H9 (cell line): Measurements from ENCODE around the gene PRRX1. TPM values are rescaled to one million over a fixed set of nuclear protein-coding genes. Genes with fewer than 3 reads are reported as not detected.

ENCODE experiments used
- DNase-seq: peaks from one replicate; pipeline ENCODE4 v3.0.0-alpha.2; 2017
- H2AFZ ChIP-seq: one replicate; pipeline ENCODE4 v1.6.1; 2013; ENCODE audit warnings: mild to moderate bottlenecking, low read length, control low read depth, moderate library complexity
- H2AK5ac ChIP-seq: 2 replicates; pipeline ENCODE4 v1.6.1; 2013; ENCODE audit warnings: low read length, control low read depth, mixed read lengths; ENCODE audit not compliant: insufficient read length
- H2BK120ac ChIP-seq: one replicate; pipeline ENCODE4 v1.6.1; 2013; ENCODE audit warnings: low read depth, mild to moderate bottlenecking, low read length, control low read depth, inconsistent platforms; ENCODE audit not compliant: poor library complexity, severe bottlenecking
- H2BK12ac ChIP-seq: 2 replicates; pipeline ENCODE4 v1.6.1; 2013; ENCODE audit warnings: low read length, control low read depth, mixed read lengths, low read depth; ENCODE audit not compliant: insufficient read length
- H2BK15ac ChIP-seq: 2 replicates; pipeline ENCODE4 v1.6.1; 2013; ENCODE audit warnings: low read depth, low read length, control low read depth
- H2BK20ac ChIP-seq: one replicate; pipeline ENCODE4 v1.6.1; 2013; ENCODE audit warnings: low read depth, mild to moderate bottlenecking, low read length, control low read depth, inconsistent platforms; ENCODE audit not compliant: poor library complexity, severe bottlenecking
- H2BK5ac ChIP-seq: 2 replicates; pipeline ENCODE4 v1.6.1; 2013; ENCODE audit warnings: low read length, control low read depth, mixed read lengths; ENCODE audit not compliant: insufficient read length
- H3K14ac ChIP-seq: 2 replicates; pipeline ENCODE4 v1.6.1; 2013; ENCODE audit warnings: low read length, control low read depth; ENCODE audit not compliant: insufficient read depth
- H3K18ac ChIP-seq: 2 replicates; pipeline ENCODE4 v1.6.1; 2013; ENCODE audit warnings: low read depth, mild to moderate bottlenecking, mixed read lengths, low read length, control low read depth; ENCODE audit not compliant: insufficient read length
- H3K23ac ChIP-seq: 2 replicates; pipeline ENCODE4 v1.6.1; 2013; ENCODE audit warnings: low read length, control low read depth, mixed read lengths, low read depth; ENCODE audit not compliant: insufficient read length
- H3K23me2 ChIP-seq: 2 replicates; pipeline ENCODE4 v1.6.1; 2013; ENCODE audit warnings: low read depth, mild to moderate bottlenecking, mixed read lengths, low read length, control low read depth; ENCODE audit not compliant: insufficient read length, poor library complexity, severe bottlenecking
- H3K27ac ChIP-seq: 2 replicates; pipeline ENCODE4 v1.5.1; 2013; ENCODE audit warnings: low read length, control low read depth, mixed read lengths, low read depth; ENCODE audit not compliant: insufficient read length
- H3K27me3 ChIP-seq: 2 replicates; pipeline ENCODE4 v1.6.1; 2013; ENCODE audit warnings: low read length, control low read depth, inconsistent platforms; ENCODE audit not compliant: insufficient read depth
- H3K4ac ChIP-seq: 2 replicates; pipeline ENCODE4 v1.6.1; 2013; ENCODE audit warnings: low read depth, mild to moderate bottlenecking, control low read depth, inconsistent platforms, low read length, moderate library complexity
- H3K4me1 ChIP-seq: 2 replicates; pipeline ENCODE4 v1.6.1; 2013; ENCODE audit warnings: low read length, control low read depth, inconsistent platforms; ENCODE audit not compliant: insufficient read depth
- H3K4me2 ChIP-seq: 2 replicates; pipeline ENCODE4 v1.6.1; 2013; ENCODE audit warnings: low read length, control low read depth, mixed read lengths; ENCODE audit not compliant: insufficient read length, insufficient read depth
- H3K56ac ChIP-seq: 2 replicates; pipeline ENCODE4 v1.6.1; 2013; ENCODE audit warnings: low read depth, mild to moderate bottlenecking, mixed read lengths, low read length, control low read depth; ENCODE audit not compliant: insufficient read length
- H3K79me1 ChIP-seq: 2 replicates; pipeline ENCODE4 v1.6.1; 2013; ENCODE audit warnings: low read depth, mild to moderate bottlenecking, moderate library complexity, low read length, control low read depth, inconsistent platforms; ENCODE audit not compliant: insufficient read depth, poor library complexity, severe bottlenecking
- H3K79me2 ChIP-seq: 2 replicates; pipeline ENCODE4 v1.6.1; 2013; ENCODE audit warnings: low read length, control low read depth, inconsistent platforms; ENCODE audit not compliant: insufficient read depth
- H3K9ac ChIP-seq: 2 replicates; pipeline ENCODE4 v1.6.1; 2013; ENCODE audit warnings: low read length, control low read depth, mixed read lengths; ENCODE audit not compliant: insufficient read length; ENCODE audit errors: extremely low read depth
- H3K9me3 ChIP-seq: one replicate; pipeline ENCODE4 v1.6.1; 2013; ENCODE audit warnings: low read depth, low read length, inconsistent platforms; ENCODE audit not compliant: control insufficient read depth
- H3T11ph ChIP-seq: one replicate; pipeline ENCODE4 v1.6.1; 2013; ENCODE audit warnings: mild to moderate bottlenecking, low read length, control low read depth, inconsistent platforms
- H4K20me1 ChIP-seq: one replicate; pipeline ENCODE4 v1.6.1; 2013; ENCODE audit not compliant: control insufficient read depth, insufficient read length, insufficient read depth
- H4K5ac ChIP-seq: 2 replicates; pipeline ENCODE4 v1.6.1; 2013; ENCODE audit warnings: low read depth, mild to moderate bottlenecking, mixed read lengths, low read length, control low read depth; ENCODE audit not compliant: insufficient read length
- H4K8ac ChIP-seq: replicated peaks from 2 replicates; pipeline ENCODE4 v1.6.1; 2013; ENCODE audit warnings: low read length, control low read depth, mixed read lengths, low read depth; ENCODE audit not compliant: insufficient read length
- H4K91ac ChIP-seq: 2 replicates; pipeline ENCODE4 v1.6.1; 2013; ENCODE audit warnings: low read depth, mild to moderate bottlenecking, moderate library complexity, mixed read lengths, low read length, control low read depth; ENCODE audit not compliant: insufficient read length
- H3K27ac Mint-ChIP-seq, 3 experiments: 2 replicates in 2 of 3; 3 replicates in 1 of 3; pipeline ENCODE4 v1.8.0; 2020 to 2021; ENCODE audit warnings: mixed read lengths in 3 of 3, mild to moderate bottlenecking in 1 of 3, moderate library complexity in 1 of 3
- H3K27me3 Mint-ChIP-seq: 2 replicates; pipeline ENCODE4 v1.8.0; 2021; ENCODE audit warnings: low read depth, mild to moderate bottlenecking, moderate library complexity, mixed read lengths
- H3K36me3 Mint-ChIP-seq, 3 experiments: 2 replicates in 2 of 3; 3 replicates in 1 of 3; pipeline ENCODE4 v1.8.0; 2020 to 2021; ENCODE audit warnings: low read depth in 3 of 3, mixed read lengths in 3 of 3; ENCODE audit not compliant: insufficient read depth in 1 of 3
- H3K4me1 Mint-ChIP-seq, 2 experiments: 2 replicates each; pipeline ENCODE4 v1.8.0; 2020; ENCODE audit warnings: mixed read lengths in 2 of 2
- H3K4me3 Mint-ChIP-seq, 2 experiments: 2 replicates in 1 of 2; 3 replicates in 1 of 2; pipeline ENCODE4 v1.8.0; 2020 to 2021; ENCODE audit warnings: mild to moderate bottlenecking in 2 of 2, mixed read lengths in 2 of 2, moderate library complexity in 1 of 2
- H3K9me3 Mint-ChIP-seq, 2 experiments: 2 replicates in 1 of 2; 3 replicates in 1 of 2; pipeline ENCODE4 v1.8.0; 2020; ENCODE audit warnings: mild to moderate bottlenecking in 2 of 2, mixed read lengths in 2 of 2, moderate library complexity in 1 of 2
- WGBS: extraction: QIAGEN DNeasy Blood & Tissue Kit; methylation state at CpG from one replicate; pipeline ENCODE4 v1.1.7; 2013; ENCODE audit warnings: missing lambda C conversion rate, low lambda C conversion rate, mixed read lengths; ENCODE audit not compliant: insufficient read length; ENCODE audit errors: extremely low coverage; 5-methylcytosine and 5-hydroxymethylcytosine counted together
- total RNA-seq: library from RNA; stranded (reverse); gene quantifications from 2 replicates; pipeline ENCODE4 v1.2.1, GENCODE V29; 2021
- TF ChIP-seq, protein P1 (sequence below): fragments of 200-600 bp; sonication (generic); conservative IDR thresholded peaks from 3 replicates; pipeline ENCODE4 v1.8.0; 2021; ENCODE audit warnings: antibody characterized with exemption, mild to moderate bottlenecking

Gene PRRX1
- total RNA-seq, 1 experiment from 2014 or later: not detected

DNA sequence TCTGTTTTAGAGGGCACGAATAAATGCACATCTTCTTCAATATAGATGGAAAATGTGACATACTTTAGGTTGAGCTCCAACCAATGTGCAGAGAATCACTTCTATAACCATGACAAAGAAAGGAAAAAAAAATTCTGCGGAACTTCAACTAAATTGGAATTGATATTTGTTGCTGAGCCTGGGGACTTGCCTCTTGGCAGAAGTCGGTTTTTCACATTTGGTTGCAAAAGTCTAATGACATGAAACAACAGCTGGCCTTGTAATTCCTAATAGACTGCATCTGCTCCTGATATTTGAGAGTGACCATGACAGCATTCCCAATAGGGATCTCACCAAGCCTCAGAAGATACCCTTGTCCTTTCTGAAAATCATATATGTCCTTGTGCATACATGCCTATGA is 112.8 kb downstream of the PRRX1 start:
- Histone ChIP-seq H3K9me3 (no peaks in the 10 kb centered on the region), H3K18ac (no peak overlapping the region), H2AFZ (no peak overlapping the region), H2BK20ac (no peak overlapping the region), H2BK15ac (no peak overlapping the region), H3K4me2 (no peak overlapping the region), H3K23ac (no peak overlapping the region), H3K56ac (no peak overlapping the region), H3K4me1 (no peaks in the 10 kb centered on the region), H2BK12ac (no peak overlapping the region), H2BK5ac (no peak overlapping the region), H3K79me2 (no peaks in the 10 kb centered on the region), H3K27ac (no peak overlapping the region), H4K20me1 (no peaks in the 10 kb centered on the region), H2BK120ac (no peak overlapping the region), H4K91ac (no peak overlapping the region), H4K5ac (no peak overlapping the region), H3K27me3 (no peaks in the 10 kb centered on the region), H3K4ac (no peak overlapping the region), H4K8ac (no peak overlapping the region), H2AK5ac (no peak overlapping the region), H3K23me2 (no peaks in the 10 kb centered on the region), H3K14ac (no peak overlapping the region), H3K9ac (no peak overlapping the region), H3T11ph (no peak overlapping the region), H3K79me1 (no peaks in the 10 kb centered on the region)
- H3K27ac Mint-ChIP-seq: no peak overlapping the region
- WGBS: no CpG with 5 or more reads among the region's 3 CpGs
- no peaks in the 10 kb centered on the region for H3K4me1 Mint-ChIP-seq
- no peaks in the 10 kb centered on the region for H3K36me3 Mint-ChIP-seq
- no peak overlapping the region for H3K4me3 Mint-ChIP-seq
- H3K9me3 Mint-ChIP-seq: no peaks in the 10 kb centered on the region
- DNase-seq: no peak
- H3K27me3 Mint-ChIP-seq: no peaks in the 10 kb centered on the region
- TF ChIP-seq, protein P1, sequence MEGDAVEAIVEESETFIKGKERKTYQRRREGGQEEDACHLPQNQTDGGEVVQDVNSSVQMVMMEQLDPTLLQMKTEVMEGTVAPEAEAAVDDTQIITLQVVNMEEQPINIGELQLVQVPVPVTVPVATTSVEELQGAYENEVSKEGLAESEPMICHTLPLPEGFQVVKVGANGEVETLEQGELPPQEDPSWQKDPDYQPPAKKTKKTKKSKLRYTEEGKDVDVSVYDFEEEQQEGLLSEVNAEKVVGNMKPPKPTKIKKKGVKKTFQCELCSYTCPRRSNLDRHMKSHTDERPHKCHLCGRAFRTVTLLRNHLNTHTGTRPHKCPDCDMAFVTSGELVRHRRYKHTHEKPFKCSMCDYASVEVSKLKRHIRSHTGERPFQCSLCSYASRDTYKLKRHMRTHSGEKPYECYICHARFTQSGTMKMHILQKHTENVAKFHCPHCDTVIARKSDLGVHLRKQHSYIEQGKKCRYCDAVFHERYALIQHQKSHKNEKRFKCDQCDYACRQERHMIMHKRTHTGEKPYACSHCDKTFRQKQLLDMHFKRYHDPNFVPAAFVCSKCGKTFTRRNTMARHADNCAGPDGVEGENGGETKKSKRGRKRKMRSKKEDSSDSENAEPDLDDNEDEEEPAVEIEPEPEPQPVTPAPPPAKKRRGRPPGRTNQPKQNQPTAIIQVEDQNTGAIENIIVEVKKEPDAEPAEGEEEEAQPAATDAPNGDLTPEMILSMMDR: no peak

Other genes starting within 250 kb of the PRRX1 start
- gene GORAB, start 132.0 kb upstream of the PRRX1 start, total RNA-seq: 16.1 and 17.8 TPM in 2 replicates